Neural crest cell (in vitro differentiated cells): ENCODE data around the gene NTRK2. TPM values are rescaled to one million over a fixed set of nuclear protein-coding genes. Genes with fewer than 3 reads are reported as not detected.

Experiments used
- DNase-seq: peaks from one replicate; pipeline ENCODE4 v3.0.0; 2021; ENCODE audit warnings: low read depth, mixed read lengths, low spot score
- H3K27ac Mint-ChIP-seq: one replicate; pipeline ENCODE4 v1.8.0; 2021; ENCODE audit warnings: mild to moderate bottlenecking, mixed read lengths; ENCODE audit not compliant: unreplicated experiment
- H3K27me3 Mint-ChIP-seq: 2 replicates; pipeline ENCODE4 v1.8.0; 2021; ENCODE audit warnings: low read depth, mild to moderate bottlenecking, mixed read lengths
- H3K36me3 Mint-ChIP-seq: 2 replicates; pipeline ENCODE4 v1.8.0; 2021; ENCODE audit warnings: low read depth, mild to moderate bottlenecking, mixed read lengths
- H3K4me1 Mint-ChIP-seq: 2 replicates; pipeline ENCODE4 v1.8.0; 2021; ENCODE audit warnings: mixed read lengths
- H3K4me3 Mint-ChIP-seq: one replicate; pipeline ENCODE4 v1.8.0; 2021; ENCODE audit warnings: mild to moderate bottlenecking, mixed read lengths
- H3K9me3 Mint-ChIP-seq: 2 replicates; pipeline ENCODE4 v1.8.0; 2021; ENCODE audit warnings: mixed read lengths
- CTCF ChIP-seq: fragments of 200-600 bp; sonication (generic); conservative IDR thresholded peaks from 2 replicates; pipeline ENCODE4 v1.5.0; 2021; ENCODE audit warnings: antibody characterized with exemption, mild to moderate bottlenecking
- total RNA-seq: library from RNA; stranded (reverse); gene quantifications from 2 replicates; pipeline ENCODE4 v1.2.1, GENCODE V29; 2021

NTRK2 gene
- total RNA-seq, 1 donor from 2014 or later: 20.6 TPM

GRCh38 chr9:84829471-84829870 lies 159.9 kb downstream of the NTRK2 start:
- H3K36me3 Mint-ChIP-seq: no peaks in the 10 kb centered on the region
- no peak for DNase-seq
- TF ChIP-seq CTCF: no peak
- H3K27me3 Mint-ChIP-seq: peaks cover 2% of the 10 kb centered on the region
- H3K27ac Mint-ChIP-seq: no peak overlapping the region
- no peak overlapping the region for H3K4me3 Mint-ChIP-seq
- H3K9me3 Mint-ChIP-seq: no peaks in the 10 kb centered on the region
- peaks cover 16% of the 10 kb centered on the region for H3K4me1 Mint-ChIP-seq

GRCh38 chr9:84829997-84830696 lies 160.6 kb downstream of the NTRK2 start:
- H3K9me3 Mint-ChIP-seq: no peaks in the 10 kb centered on the region
- TF ChIP-seq CTCF: no peak
- H3K36me3 Mint-ChIP-seq: no peaks in the 10 kb centered on the region
- H3K4me1 Mint-ChIP-seq: peaks cover 16% of the 10 kb centered on the region
- no peak overlapping the region for H3K4me3 Mint-ChIP-seq
- H3K27ac Mint-ChIP-seq: no peak overlapping the region
- no peaks in the 10 kb centered on the region for H3K27me3 Mint-ChIP-seq
- DNase-seq: no peak

GRCh38 chr9:84831377-84831776 lies 161.8 kb downstream of the NTRK2 start:
- Mint-ChIP-seq H3K4me3 (no peak overlapping the region), H3K36me3 (no peaks in the 10 kb centered on the region), H3K27me3 (no peaks in the 10 kb centered on the region), H3K4me1 (peaks cover 16% of the 10 kb centered on the region), H3K9me3 (no peaks in the 10 kb centered on the region), H3K27ac (no peak overlapping the region)
- no peak for DNase-seq
- TF ChIP-seq CTCF: no peak

GRCh38 chr9:84832453-84832852 lies 162.9 kb downstream of the NTRK2 start:
- DNase-seq: no peak
- Mint-ChIP-seq H3K4me1 (peaks cover 16% of the 10 kb centered on the region), H3K9me3 (no peaks in the 10 kb centered on the region), H3K4me3 (no peak overlapping the region), H3K36me3 (no peaks in the 10 kb centered on the region), H3K27me3 (no peaks in the 10 kb centered on the region), H3K27ac (no peak overlapping the region)
- TF ChIP-seq CTCF: no peak

- H3K9me3 Mint-ChIP-seq: no peaks in the 10 kb centered on the region
- H3K4me3 Mint-ChIP-seq: no peak overlapping the region
- H3K36me3 Mint-ChIP-seq: no peaks in the 10 kb centered on the region
- TF ChIP-seq CTCF: no peak
- no peaks in the 10 kb centered on the region for H3K27me3 Mint-ChIP-seq
- no peak overlapping the region for H3K27ac Mint-ChIP-seq
- DNase-seq: no peak
- peaks cover 18% of the 10 kb centered on the region for H3K4me1 Mint-ChIP-seq
Measured at GRCh38 chr9:84834426-84834825, 164.9 kb downstream of the NTRK2 start.
